Tibial nerve (tissue), 4 donors: ENCODE data around the gene KRT84. TPM values are rescaled to one million over a fixed set of nuclear protein-coding genes. Genes with fewer than 3 reads are reported as not detected.
"Not testable (repeated sequence)": the region's sequence is repeated elsewhere in the genome, so short reads cannot be mapped to it uniquely, and the experiment has no call there.

Experiments used
- DNase-seq, 2 donors: peaks; one replicate each; pipeline ENCODE4 v3.0.0-alpha.2; 2019; ENCODE audit warnings: low spot score in 2 of 2
- H3K27ac ChIP-seq, 4 donors: fragments of 200-600 bp; sonication (generic) in 3 of 4; one replicate each; pipeline ENCODE4 v1.5.1; 2017 to 2019; ENCODE audit warnings: mild to moderate bottlenecking in 1 of 4
- H3K27me3 ChIP-seq, 2 donors: fragments of 200-600 bp; sonication (generic) in 1 of 2; one replicate each; pipeline versions ENCODE4 v1.5.1 to v1.6.0; 2017 to 2019
- H3K36me3 ChIP-seq, 3 donors: fragments of 200-600 bp; sonication (generic); one replicate each; pipeline ENCODE4 v1.5.1; 2018 to 2019
- H3K4me1 ChIP-seq, 4 donors: fragments of 200-600 bp; sonication (generic) in 3 of 4; one replicate each; pipeline ENCODE4 v1.5.1; 2017 to 2019
- H3K4me3 ChIP-seq, 4 donors: fragments of 200-600 bp; sonication (generic) in 3 of 4; one replicate each; pipeline ENCODE4 v1.5.1; 2017 to 2019; ENCODE audit warnings: mild to moderate bottlenecking in 1 of 4, moderate library complexity in 1 of 4
- H3K9me3 ChIP-seq, 4 donors: fragments of 200-600 bp; sonication (generic) in 3 of 4; one replicate each; pipeline ENCODE4 v1.5.1; 2017 to 2019
- EP300 ChIP-seq, 2 donors: sonication (generic); formaldehyde crosslinking; IDR thresholded peaks; one replicate each; pipeline ENCODE4 v1.6.1; 2017; ENCODE audit warnings: antibody characterized with exemption in 2 of 2, mild to moderate bottlenecking in 1 of 2
- POLR2A ChIP-seq, 2 donors: fragments of 450-650 bp; IDR thresholded peaks; one replicate each; pipeline ENCODE4 v1.6.1; 2017; ENCODE audit warnings: antibody characterized with exemption in 2 of 2, mild to moderate bottlenecking in 2 of 2, moderate library complexity in 2 of 2
- WGBS, 2 donors: methylation state at CpG; one replicate each; pipeline ENCODE4 v1.1.5; 2018; 5-methylcytosine and 5-hydroxymethylcytosine counted together
- total RNA-seq, 4 donors: library from RNA; depleted of rRNA; stranded (reverse); fragments of >200 nt; gene quantifications; one replicate each; pipeline ENCODE4 v1.1.0, GENCODE V29; 2016
- TF ChIP-seq, protein P1 (sequence below), 5 experiments: fragments of 200-600 bp in 3 of 5; fragments of 450-650 bp in 2 of 5; sonication (generic) in 3 of 5; IDR thresholded peaks; one replicate each; pipeline ENCODE4 v1.5.1; 2016 to 2019; ENCODE audit warnings: antibody characterized with exemption in 5 of 5, mild to moderate bottlenecking in 3 of 5, moderate library complexity in 2 of 5

The KRT84 gene
- total RNA-seq, 4 donors from 2014 or later: not detected

GRCh38 chr12:52350021-52350620, 35.3 kb downstream of the KRT84 start:
- no peak overlapping the region for H3K27ac ChIP-seq
- H3K4me1 ChIP-seq: peaks cover 0 to 18% (median 6%) of the 10 kb centered on the region in 4 donors
- no peak for DNase-seq
- no peaks in the 10 kb centered on the region for H3K36me3 ChIP-seq
- H3K27me3 ChIP-seq: peaks cover 0 to 3% of the 10 kb centered on the region in 2 donors
- H3K4me3 ChIP-seq: no peak overlapping the region
- H3K9me3 ChIP-seq: no peaks in the 10 kb centered on the region
- TF ChIP-seq EP300 (IDR thresholded peaks at IDR 0.05): no peak
- TF ChIP-seq, protein P1, sequence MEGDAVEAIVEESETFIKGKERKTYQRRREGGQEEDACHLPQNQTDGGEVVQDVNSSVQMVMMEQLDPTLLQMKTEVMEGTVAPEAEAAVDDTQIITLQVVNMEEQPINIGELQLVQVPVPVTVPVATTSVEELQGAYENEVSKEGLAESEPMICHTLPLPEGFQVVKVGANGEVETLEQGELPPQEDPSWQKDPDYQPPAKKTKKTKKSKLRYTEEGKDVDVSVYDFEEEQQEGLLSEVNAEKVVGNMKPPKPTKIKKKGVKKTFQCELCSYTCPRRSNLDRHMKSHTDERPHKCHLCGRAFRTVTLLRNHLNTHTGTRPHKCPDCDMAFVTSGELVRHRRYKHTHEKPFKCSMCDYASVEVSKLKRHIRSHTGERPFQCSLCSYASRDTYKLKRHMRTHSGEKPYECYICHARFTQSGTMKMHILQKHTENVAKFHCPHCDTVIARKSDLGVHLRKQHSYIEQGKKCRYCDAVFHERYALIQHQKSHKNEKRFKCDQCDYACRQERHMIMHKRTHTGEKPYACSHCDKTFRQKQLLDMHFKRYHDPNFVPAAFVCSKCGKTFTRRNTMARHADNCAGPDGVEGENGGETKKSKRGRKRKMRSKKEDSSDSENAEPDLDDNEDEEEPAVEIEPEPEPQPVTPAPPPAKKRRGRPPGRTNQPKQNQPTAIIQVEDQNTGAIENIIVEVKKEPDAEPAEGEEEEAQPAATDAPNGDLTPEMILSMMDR (IDR thresholded peaks at IDR 0.05): no peak
- TF ChIP-seq POLR2A (IDR thresholded peaks at IDR 0.05): no peak
- 92 to 94% methylated on average over 8 of the region's 8 CpGs for WGBS, 2 donors

- Histone ChIP-seq H3K4me1 (peaks cover 0 to 13% (median 6%) of the 10 kb centered on the region in 4 donors), H3K27ac (no peak overlapping the region), H3K4me3 (no peak overlapping the region), H3K36me3 (no peaks in the 10 kb centered on the region), H3K9me3 (peaks cover 0 to 1% (median 0%) of the 10 kb centered on the region in 4 donors), H3K27me3 (peaks cover 0 to 3% of the 10 kb centered on the region in 2 donors)
- TF ChIP-seq POLR2A (IDR thresholded peaks at IDR 0.05) (no peak), EP300 (IDR thresholded peaks at IDR 0.05) (no peak)
- TF ChIP-seq, protein P1 (IDR thresholded peaks at IDR 0.05): no peak
- 43 to 50% methylated on average over 6 of the region's 6 CpGs for WGBS, 2 donors
- no peak for DNase-seq
Measured at GRCh38 chr12:52349196-52349595, 36.3 kb downstream of the KRT84 start.

GRCh38 chr12:52347551-52348510, 37.6 kb downstream of the KRT84 start:
- DNase-seq: no peak
- 74 to 84% methylated on average over 14 to 16 of the region's 16 CpGs for WGBS, 2 donors
- TF ChIP-seq POLR2A (IDR thresholded peaks at IDR 0.05): no peak
- TF ChIP-seq, protein P1 (IDR thresholded peaks at IDR 0.05): no peak
- no peak for TF ChIP-seq EP300 (IDR thresholded peaks at IDR 0.05)
- Histone ChIP-seq H3K27me3 (peaks cover 0 to 7% of the 10 kb centered on the region in 2 donors), H3K9me3 (peaks cover 0 to 15% (median 3%) of the 10 kb centered on the region in 4 donors), H3K4me1 (peaks cover 0 to 13% (median 6%) of the 10 kb centered on the region in 4 donors), H3K4me3 (no peak overlapping the region), H3K36me3 (no peaks in the 10 kb centered on the region), H3K27ac (no peak overlapping the region)

DNA sequence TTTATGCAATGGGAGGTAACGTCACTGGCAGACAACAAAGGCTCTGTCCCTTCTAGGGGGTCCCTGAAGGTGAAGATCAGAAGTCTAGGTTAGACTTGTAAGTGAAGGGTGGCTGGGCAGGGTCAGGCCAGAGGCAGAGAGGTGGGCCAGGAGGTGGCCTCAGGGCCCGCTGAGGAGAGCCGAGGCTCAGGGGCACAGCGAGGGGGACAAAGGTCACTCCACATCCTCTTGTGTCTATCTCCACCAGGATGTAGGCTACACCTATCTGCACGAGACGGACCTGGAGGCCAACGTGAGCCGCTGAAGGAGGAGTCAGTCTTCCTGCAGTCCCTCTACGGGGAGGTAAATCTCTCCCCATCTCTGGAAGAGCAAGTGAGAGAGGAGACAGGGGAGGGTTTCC, 38.4 kb downstream of the KRT84 start:
- no peak for TF ChIP-seq EP300 (IDR thresholded peaks at IDR 0.05)
- Histone ChIP-seq H3K36me3 (no peaks in the 10 kb centered on the region), H3K4me1 (peaks cover 0 to 8% (median 2%) of the 10 kb centered on the region in 4 donors), H3K9me3 (peaks cover 0 to 20% (median 3%) of the 10 kb centered on the region in 4 donors), H3K4me3 (no peak overlapping the region), H3K27me3 (peaks cover 0 to 7% of the 10 kb centered on the region in 2 donors), H3K27ac (no peak overlapping the region)
- no peak for DNase-seq
- 81 to 87% methylated on average over 9 of the region's 9 CpGs for WGBS, 2 donors

- H3K27ac ChIP-seq: no peak overlapping the region
- H3K4me1 ChIP-seq: peaks cover 0 to 6% (median under 1%) of the 10 kb centered on the region in 4 donors
- H3K4me3 ChIP-seq: no peak overlapping the region
- DNase-seq: no peak
- no peaks in the 10 kb centered on the region for H3K36me3 ChIP-seq
- WGBS, 2 donors: 36 to 41% methylated on average over 4 of the region's 4 CpGs
- TF ChIP-seq, protein P1 (IDR thresholded peaks at IDR 0.05): no peak
- no peak for TF ChIP-seq EP300 (IDR thresholded peaks at IDR 0.05)
- no peak for TF ChIP-seq POLR2A (IDR thresholded peaks at IDR 0.05)
- H3K9me3 ChIP-seq: peaks cover 0 to 20% (median 3%) of the 10 kb centered on the region in 4 donors
- H3K27me3 ChIP-seq: peaks cover 0 to 5% of the 10 kb centered on the region in 2 donors
Measured at GRCh38 chr12:52346593-52346992, 38.9 kb downstream of the KRT84 start.

DNA sequence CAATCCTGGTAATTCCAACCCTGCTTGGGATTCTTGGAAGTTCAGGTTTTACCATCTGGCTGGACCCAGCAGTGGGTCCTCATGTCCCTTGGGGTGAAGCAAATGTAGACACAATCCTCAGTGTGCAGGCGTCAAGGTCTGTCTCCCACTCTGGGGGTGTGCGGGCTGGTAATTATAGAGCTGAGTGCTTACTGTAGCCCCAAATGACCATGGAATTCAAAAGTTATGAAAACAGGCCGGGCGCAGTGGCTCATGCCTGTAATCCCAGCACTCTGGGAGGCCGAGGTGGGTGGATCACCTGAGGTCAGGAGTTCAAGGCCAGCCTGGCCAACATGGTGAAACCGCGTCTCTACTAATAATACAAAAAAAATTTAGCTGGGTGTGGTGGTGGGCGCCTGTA, 40.4 kb downstream of the KRT84 start:
- H3K9me3 ChIP-seq: peaks cover 0 to 20% (median 3%) of the 10 kb centered on the region in 4 donors
- WGBS, 2 donors: 73 to 89% methylated on average over 8 of the region's 8 CpGs
- not testable (repeated sequence) for H3K27me3 ChIP-seq, H3K4me1 ChIP-seq, H3K36me3 ChIP-seq, H3K4me3 ChIP-seq, H3K27ac ChIP-seq, DNase-seq
